H1 (cell line): ENCODE measurements around the gene PFKFB3. TPM values are rescaled to one million over a fixed set of nuclear protein-coding genes. Genes with fewer than 3 reads are reported as not detected.

ENCODE experiments used
- CBX8 ChIP-seq: fragments of 300-800, 300-1000 bp; sonication (generic); IDR thresholded peaks from 2 replicates; pipeline ENCODE4 v1.7.1; 2016; ENCODE audit warnings: low read depth, low read length, borderline replicate concordance
- JUND ChIP-seq: IDR thresholded peaks from 2 replicates; pipeline ENCODE4 v1.6.1; 2011; ENCODE audit warnings: mild to moderate bottlenecking, improper control_type of control experiment, low read length
- MAX ChIP-seq: IDR thresholded peaks from 2 replicates; pipeline ENCODE4 v1.6.1; 2012; ENCODE audit warnings: inconsistent platforms
- RFX5 ChIP-seq: IDR thresholded peaks from 2 replicates; pipeline ENCODE4 v1.6.1; 2011; ENCODE audit warnings: low read depth, low read length, improper control_type of control experiment, borderline replicate concordance
- polyA plus RNA-seq, 7 experiments: library from polyadenylated mRNA; depleted of rRNA in 3 of 7; stranded (reverse) in 5 of 7; unstranded in 2 of 7; fragments of >200 nt in 5 of 7; fragments of 200-250 nt in 2 of 7; gene quantifications; 1 replicate in 5 of 7; 2 replicates in 1 of 7; 4 replicates in 1 of 7; pipeline versions ENCODE4 v1.2.1 to v1.2.3, GENCODE V29; 2011 to 2013; ENCODE audit warnings: missing spikeins in 2 of 7, mixed read lengths in 2 of 7
- total RNA-seq: library from RNA; stranded (reverse); fragmentation: NEBNext Ultra II Directional; extraction: Animal tissue kit (Norgen Biotek cat#: 25700); gene quantifications from 2 replicates; pipeline ENCODE4 v1.2.1, GENCODE V29; 2021

The PFKFB3 gene
- total and polyA plus RNA-seq, 2 of the 8 experiments (the other 6 are each of a cell fraction or from before 2014, with no cell fraction given) = 15.6 to 32.0 TPM

DNA sequence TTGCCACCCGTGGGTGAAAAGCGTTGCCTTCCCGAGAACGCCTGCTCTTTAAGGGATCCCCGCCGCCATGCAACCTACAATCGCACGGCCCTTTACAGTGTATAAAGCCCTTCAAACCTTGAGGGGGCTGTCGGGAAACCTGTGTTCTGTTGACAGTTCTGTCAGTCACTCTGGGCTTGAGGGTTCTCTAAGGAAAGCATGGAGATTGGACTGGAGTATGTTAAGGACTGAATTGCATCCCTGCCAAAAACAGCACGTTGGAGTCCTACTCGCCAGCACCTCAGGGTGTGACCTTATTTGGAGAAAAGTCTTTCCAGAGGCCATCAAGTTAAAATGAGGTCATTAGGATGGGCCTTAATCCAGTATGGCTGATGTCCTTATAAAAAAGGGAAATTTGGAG lies 70.6 kb downstream of the PFKFB3 start (continued):
- TF ChIP-seq CBX8 (no peak), JUND (no peak), MAX (no peak), RFX5 (no peak)
